HEK293T (cell line): ENCODE results near the gene C17orf50.

Experiments
- ARNT ChIP-seq: fragments of 450-650 bp; IDR thresholded peaks from 2 replicates; pipeline ENCODE4 v1.6.1; 2017; ENCODE audit warnings: mild to moderate bottlenecking
- FOXK2 ChIP-seq: fragments of 450-650 bp; IDR thresholded peaks from 2 replicates; pipeline ENCODE4 v1.6.1; 2016; ENCODE audit warnings: mild to moderate bottlenecking
- HDGF ChIP-seq: fragments of 450-650 bp; IDR thresholded peaks from 2 replicates; pipeline ENCODE4 v1.6.1; 2017; ENCODE audit warnings: antibody characterized with exemption, borderline replicate concordance
- PKNOX1 ChIP-seq: fragments of 450-650 bp; IDR thresholded peaks from 2 replicates; pipeline ENCODE4 v1.6.1; 2016
- SP1 ChIP-seq: fragments of 450-650 bp; IDR thresholded peaks from 2 replicates; pipeline ENCODE4 v1.6.1; 2017
- SUZ12 ChIP-seq: fragments of 450-650 bp; IDR thresholded peaks from 2 replicates; pipeline ENCODE4 v1.6.1; 2016; ENCODE audit warnings: mild to moderate bottlenecking

- TF ChIP-seq ARNT: no peak
- no peak for TF ChIP-seq FOXK2
- TF ChIP-seq SP1: no peak
- no peak for TF ChIP-seq PKNOX1
- TF ChIP-seq HDGF: no peak
- no peak for TF ChIP-seq SUZ12
These were observed 8.2 kb upstream of the C17orf50 start for GRCh38 chr17:35752471-35752870.
